BE2C (cell line): ENCODE results near the gene TUT7.

ENCODE experiments used
- DNase-seq: peaks from one replicate; pipeline ENCODE4 v3.0.0-alpha.2; 2020
- H3K27me3 ChIP-seq: fragments of 250-450 bp; sonication (Bioruptor Pico); 2 replicates; pipeline ENCODE4 v1.5.1; 2020; ENCODE audit warnings: mild to moderate bottlenecking
- H3K36me3 ChIP-seq: fragments of 250-450 bp; sonication (Bioruptor Pico); 2 replicates; pipeline ENCODE4 v1.5.1; 2020; ENCODE audit warnings: mild to moderate bottlenecking
- H3K4me1 ChIP-seq: fragments of 250-450 bp; sonication (Bioruptor Pico); 2 replicates; pipeline ENCODE4 v1.5.1; 2020
- H3K4me3 ChIP-seq: 2 replicates; pipeline ENCODE4 v1.5.1; 2011; ENCODE audit warnings: low read depth, low read length
- H3K9me3 ChIP-seq: fragments of 250-450 bp; sonication (Bioruptor Pico); 2 replicates; pipeline ENCODE4 v1.5.1; 2020
- CTCF ChIP-seq: IDR thresholded peaks from 2 replicates; pipeline ENCODE4 v1.5.1; 2012; ENCODE audit warnings: mild to moderate bottlenecking, low read depth, low read length

Gene TUT7

GRCh38 chr9:86341007-86341491 lies 13.2 kb downstream of the TUT7 start:
- Histone ChIP-seq H3K4me3 (no peak overlapping the region), H3K27me3 (no peaks in the 10 kb centered on the region), H3K36me3 (peaks cover 37% of the 10 kb centered on the region), H3K4me1 (no peaks in the 10 kb centered on the region), H3K9me3 (no peaks in the 10 kb centered on the region)
- no peak for DNase-seq
- no peak for TF ChIP-seq CTCF

- DNase-seq: no peak
- Histone ChIP-seq H3K4me3 (no peak overlapping the region), H3K27me3 (no peaks in the 10 kb centered on the region), H3K9me3 (no peaks in the 10 kb centered on the region), H3K4me1 (no peaks in the 10 kb centered on the region), H3K36me3 (peaks cover 42% of the 10 kb centered on the region)
- no peak for TF ChIP-seq CTCF
Observed at GRCh38 chr9:86340356-86341006, 13.7 kb downstream of the TUT7 start.

- Histone ChIP-seq H3K4me1 (no peaks in the 10 kb centered on the region), H3K9me3 (no peaks in the 10 kb centered on the region), H3K4me3 (no peak overlapping the region), H3K27me3 (no peaks in the 10 kb centered on the region), H3K36me3 (peaks cover 38% of the 10 kb centered on the region)
- no peak for TF ChIP-seq CTCF
- no peak for DNase-seq
Observed at GRCh38 chr9:86337469-86338108, 16.6 kb downstream of the TUT7 start.

GRCh38 chr9:86336058-86336457 lies 18.2 kb downstream of the TUT7 start:
- Histone ChIP-seq H3K4me1 (no peaks in the 10 kb centered on the region), H3K4me3 (no peak overlapping the region), H3K9me3 (no peaks in the 10 kb centered on the region), H3K27me3 (no peaks in the 10 kb centered on the region), H3K36me3 (peaks cover 29% of the 10 kb centered on the region)
- TF ChIP-seq CTCF: no peak
- DNase-seq: no peak

GRCh38 chr9:86333651-86334050 lies 20.6 kb downstream of the TUT7 start:
- peaks cover 15% of the 10 kb centered on the region for H3K36me3 ChIP-seq
- no peaks in the 10 kb centered on the region for H3K9me3 ChIP-seq
- no peak overlapping the region for H3K4me3 ChIP-seq
- H3K27me3 ChIP-seq: no peaks in the 10 kb centered on the region
- no peak for DNase-seq
- no peak for TF ChIP-seq CTCF
- no peaks in the 10 kb centered on the region for H3K4me1 ChIP-seq

GRCh38 chr9:86330186-86330585 lies 24.0 kb downstream of the TUT7 start:
- Histone ChIP-seq H3K9me3 (no peaks in the 10 kb centered on the region), H3K36me3 (peaks cover 16% of the 10 kb centered on the region), H3K27me3 (no peaks in the 10 kb centered on the region), H3K4me3 (no peak overlapping the region), H3K4me1 (no peaks in the 10 kb centered on the region)
- TF ChIP-seq CTCF: no peak
- DNase-seq: no peak
